Loucy (cell line): ENCODE data around the gene LRRC4C.

Experiments
- EZH2phosphoT487 ChIP-seq: fragments of 200-600 bp; IDR thresholded peaks from 2 replicates; pipeline ENCODE4 v1.6.1; 2018; ENCODE audit warnings: antibody characterized with exemption, mild to moderate bottlenecking, moderate library complexity, borderline replicate concordance
- TF ChIP-seq, protein P1 (sequence below): fragments of 200-600 bp; sonication (generic); conservative IDR thresholded peaks from 2 replicates; pipeline ENCODE4 v1.5.1; 2014; ENCODE audit warnings: mild to moderate bottlenecking, antibody characterized with exemption, low read length

DNA sequence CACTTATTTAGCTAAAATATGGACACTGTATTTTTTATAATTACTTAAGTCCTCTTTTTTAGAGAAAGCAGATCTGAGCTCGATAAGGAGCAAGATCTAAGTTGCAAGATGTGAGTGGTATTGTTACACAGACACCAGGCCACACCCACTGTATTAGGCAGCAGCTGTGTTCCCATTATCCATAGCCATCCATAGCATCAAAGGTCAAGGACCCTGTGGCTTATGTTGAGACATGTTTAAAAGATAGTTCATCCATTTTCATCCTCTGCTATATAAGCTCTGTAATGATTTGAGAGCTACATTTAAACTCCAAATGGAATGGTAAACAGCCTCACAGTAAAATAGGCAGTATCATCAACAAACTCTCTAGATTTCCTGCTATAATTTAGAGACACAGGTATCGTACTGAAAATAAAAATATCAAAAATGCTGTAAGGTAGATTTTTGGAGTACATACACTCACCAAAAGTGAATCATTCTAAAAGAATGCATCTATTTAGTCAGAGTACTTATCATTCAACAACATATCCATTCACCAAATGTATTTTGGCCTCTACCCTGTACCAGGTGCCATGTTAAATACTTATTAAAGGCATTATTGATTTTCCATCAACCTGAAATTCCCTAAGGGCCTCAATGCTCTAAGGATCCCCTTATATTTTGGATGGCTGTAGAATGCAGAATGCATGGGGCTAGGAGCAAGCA is 574.0 kb downstream of the LRRC4C start:
- TF ChIP-seq, protein P1, sequence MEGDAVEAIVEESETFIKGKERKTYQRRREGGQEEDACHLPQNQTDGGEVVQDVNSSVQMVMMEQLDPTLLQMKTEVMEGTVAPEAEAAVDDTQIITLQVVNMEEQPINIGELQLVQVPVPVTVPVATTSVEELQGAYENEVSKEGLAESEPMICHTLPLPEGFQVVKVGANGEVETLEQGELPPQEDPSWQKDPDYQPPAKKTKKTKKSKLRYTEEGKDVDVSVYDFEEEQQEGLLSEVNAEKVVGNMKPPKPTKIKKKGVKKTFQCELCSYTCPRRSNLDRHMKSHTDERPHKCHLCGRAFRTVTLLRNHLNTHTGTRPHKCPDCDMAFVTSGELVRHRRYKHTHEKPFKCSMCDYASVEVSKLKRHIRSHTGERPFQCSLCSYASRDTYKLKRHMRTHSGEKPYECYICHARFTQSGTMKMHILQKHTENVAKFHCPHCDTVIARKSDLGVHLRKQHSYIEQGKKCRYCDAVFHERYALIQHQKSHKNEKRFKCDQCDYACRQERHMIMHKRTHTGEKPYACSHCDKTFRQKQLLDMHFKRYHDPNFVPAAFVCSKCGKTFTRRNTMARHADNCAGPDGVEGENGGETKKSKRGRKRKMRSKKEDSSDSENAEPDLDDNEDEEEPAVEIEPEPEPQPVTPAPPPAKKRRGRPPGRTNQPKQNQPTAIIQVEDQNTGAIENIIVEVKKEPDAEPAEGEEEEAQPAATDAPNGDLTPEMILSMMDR = no peak
- no peak for TF ChIP-seq EZH2phosphoT487
